ENCODE results near the gene PPM1M.

The PPM1M gene

GRCh38 chr3:52232279-52233107, 13.1 kb upstream of the PPM1M start:
- Mint-ChIP-seq H3K4me3 (peak overlapping the region; percentile 7), H3K9me3 (no peaks in the 10 kb centered on the region), H3K36me3 (ENCODE audit: low read depth) (peaks cover 13% of the 10 kb centered on the region), H3K4me1 (ENCODE audit: low read depth) (peaks cover 51% of the 10 kb centered on the region), H3K27me3 (no peaks in the 10 kb centered on the region), H3K27ac (peak overlapping the region; percentile 67)

GRCh38 chr3:52233108-52233591, 12.4 kb upstream of the PPM1M start:
- H3K27ac Mint-ChIP-seq: peak overlapping the region; percentile 52
- peaks cover 57% of the 10 kb centered on the region for H3K4me1 Mint-ChIP-seq (ENCODE audit: low read depth)
- no peak overlapping the region for H3K4me3 Mint-ChIP-seq
- H3K27me3 Mint-ChIP-seq: no peaks in the 10 kb centered on the region
- H3K36me3 Mint-ChIP-seq (ENCODE audit: low read depth): peaks cover 13% of the 10 kb centered on the region
- H3K9me3 Mint-ChIP-seq: no peaks in the 10 kb centered on the region

- Mint-ChIP-seq H3K36me3 (ENCODE audit: low read depth) (peaks cover 17% of the 10 kb centered on the region), H3K27ac (peak overlapping the region; percentile 52), H3K4me3 (no peak overlapping the region), H3K4me1 (ENCODE audit: low read depth) (peaks cover 63% of the 10 kb centered on the region), H3K9me3 (no peaks in the 10 kb centered on the region), H3K27me3 (no peaks in the 10 kb centered on the region)
These were observed 11.6 kb upstream of the PPM1M start for GRCh38 chr3:52233968-52234367.

- Mint-ChIP-seq H3K4me3 (no peak overlapping the region), H3K9me3 (no peaks in the 10 kb centered on the region), H3K4me1 (ENCODE audit: low read depth) (peaks cover 68% of the 10 kb centered on the region), H3K36me3 (ENCODE audit: low read depth) (peaks cover 21% of the 10 kb centered on the region), H3K27ac (peak overlapping the region; percentile 52), H3K27me3 (no peaks in the 10 kb centered on the region)
These were observed 10.8 kb upstream of the PPM1M start for GRCh38 chr3:52234516-52235447.

- Mint-ChIP-seq H3K36me3 (ENCODE audit: low read depth) (peaks cover 19% of the 10 kb centered on the region), H3K4me3 (peak overlapping the region; percentile 40), H3K27ac (peak overlapping the region; percentile 59), H3K4me1 (ENCODE audit: low read depth) (peaks cover 81% of the 10 kb centered on the region), H3K27me3 (no peaks in the 10 kb centered on the region), H3K9me3 (no peaks in the 10 kb centered on the region)
These were observed 9.1 kb upstream of the PPM1M start for GRCh38 chr3:52236424-52236886.

- Mint-ChIP-seq H3K4me1 (ENCODE audit: low read depth) (peaks cover 83% of the 10 kb centered on the region), H3K36me3 (ENCODE audit: low read depth) (peaks cover 15% of the 10 kb centered on the region), H3K27me3 (no peaks in the 10 kb centered on the region), H3K27ac (peak overlapping the region; percentile 65), H3K9me3 (no peaks in the 10 kb centered on the region), H3K4me3 (peak overlapping the region; percentile 99)
These were observed 8.4 kb upstream of the PPM1M start for GRCh38 chr3:52237006-52237656.

- Mint-ChIP-seq H3K4me1 (ENCODE audit: low read depth) (peaks cover 80% of the 10 kb centered on the region), H3K4me3 (peak overlapping the region; percentile 99), H3K9me3 (no peaks in the 10 kb centered on the region), H3K27ac (peak overlapping the region; percentile 96), H3K36me3 (ENCODE audit: low read depth) (peaks cover 15% of the 10 kb centered on the region), H3K27me3 (no peaks in the 10 kb centered on the region)
These were observed 7.8 kb upstream of the PPM1M start for GRCh38 chr3:52237657-52238172.

GRCh38 chr3:52238193-52238760, 7.3 kb upstream of the PPM1M start:
- peaks cover 15% of the 10 kb centered on the region for H3K36me3 Mint-ChIP-seq (ENCODE audit: low read depth)
- peaks cover 79% of the 10 kb centered on the region for H3K4me1 Mint-ChIP-seq (ENCODE audit: low read depth)
- H3K9me3 Mint-ChIP-seq: no peaks in the 10 kb centered on the region
- peak overlapping the region; percentile 96 for H3K27ac Mint-ChIP-seq
- peak overlapping the region; percentile 99 for H3K4me3 Mint-ChIP-seq
- H3K27me3 Mint-ChIP-seq: no peaks in the 10 kb centered on the region

- Mint-ChIP-seq H3K4me3 (peak within 1 kb of the TSS; percentile 99), H3K36me3 (ENCODE audit: low read depth) (peaks cover 15% of the 10 kb centered on the region), H3K4me1 (ENCODE audit: low read depth) (peaks cover 84% of the 10 kb centered on the region), H3K27me3 (no peaks in the 10 kb centered on the region), H3K27ac (peak within 1 kb of the TSS; percentile 96), H3K9me3 (no peaks in the 10 kb centered on the region)
These were observed 6.5 kb upstream of the PPM1M start, which contains the start of gene TWF2 for GRCh38 chr3:52238761-52239701. TSS of gene TWF2 (minus strand) at chr3:52239158. CDS start at chr3:52239016, 142 bp downstream.

- no peaks in the 10 kb centered on the region for H3K27me3 Mint-ChIP-seq
- H3K27ac Mint-ChIP-seq: peak overlapping the region; percentile 96
- H3K4me1 Mint-ChIP-seq (ENCODE audit: low read depth): peaks cover 87% of the 10 kb centered on the region
- H3K4me3 Mint-ChIP-seq: peak overlapping the region; percentile 99
- no peaks in the 10 kb centered on the region for H3K9me3 Mint-ChIP-seq
- peaks cover 15% of the 10 kb centered on the region for H3K36me3 Mint-ChIP-seq (ENCODE audit: low read depth)
These were observed 5.3 kb upstream of the PPM1M start for GRCh38 chr3:52240059-52240885.

- Mint-ChIP-seq H3K36me3 (ENCODE audit: low read depth) (peaks cover 15% of the 10 kb centered on the region), H3K4me3 (peak overlapping the region; percentile 99)
These were observed 4.6 kb upstream of the PPM1M start for GRCh38 chr3:52240886-52241370.

GRCh38 chr3:52242039-52242438, 3.5 kb upstream of the PPM1M start:
- Mint-ChIP-seq H3K9me3 (no peaks in the 10 kb centered on the region), H3K4me3 (peak overlapping the region; percentile 9), H3K27ac (peak overlapping the region; percentile 68), H3K27me3 (no peaks in the 10 kb centered on the region), H3K4me1 (ENCODE audit: low read depth) (peaks cover 82% of the 10 kb centered on the region), H3K36me3 (ENCODE audit: low read depth) (peaks cover 19% of the 10 kb centered on the region)

More at GRCh38 chr3:52240886-52241370, 4.6 kb upstream of the PPM1M start:
- Mint-ChIP-seq H3K4me1 (ENCODE audit: low read depth) (peaks cover 83% of the 10 kb centered on the region), H3K27ac (peak overlapping the region; percentile 96), H3K27me3 (no peaks in the 10 kb centered on the region), H3K9me3 (no peaks in the 10 kb centered on the region)
